Sigmoid colon (tissue), 4 donors: ENCODE results near the gene ZNF627.

Experiments used
- CTCF ChIP-seq, 4 experiments: fragments of 450-650 bp in 3 of 4; fragments of 200-600 bp in 1 of 4; IDR thresholded peaks; one replicate each; pipeline ENCODE4 v1.5.1; 2016 to 2019; ENCODE audit warnings: antibody characterized with exemption in 4 of 4, mild to moderate bottlenecking in 3 of 4, moderate library complexity in 2 of 4
- POLR2AphosphoS5 ChIP-seq, 4 donors: sonication (generic); formaldehyde crosslinking; IDR thresholded peaks; one replicate each; pipeline ENCODE4 v1.6.1; 2017; ENCODE audit warnings: antibody characterized with exemption in 4 of 4

GRCh38 chr19:11642902-11643301, 45.6 kb downstream of the ZNF627 start:
- TF ChIP-seq CTCF (IDR thresholded peaks at IDR 0.05), result no peak
- no peak for TF ChIP-seq POLR2AphosphoS5 (IDR thresholded peaks at IDR 0.05)
